NCI-H187 (cell line): ENCODE measurements around the gene ERP27.

Experiments
- DNase-seq, 2 experiments: peaks; one replicate each; lab custom pipeline; 2025; lab: John Stamatoyannopoulos, UW

Gene ERP27

DNA sequence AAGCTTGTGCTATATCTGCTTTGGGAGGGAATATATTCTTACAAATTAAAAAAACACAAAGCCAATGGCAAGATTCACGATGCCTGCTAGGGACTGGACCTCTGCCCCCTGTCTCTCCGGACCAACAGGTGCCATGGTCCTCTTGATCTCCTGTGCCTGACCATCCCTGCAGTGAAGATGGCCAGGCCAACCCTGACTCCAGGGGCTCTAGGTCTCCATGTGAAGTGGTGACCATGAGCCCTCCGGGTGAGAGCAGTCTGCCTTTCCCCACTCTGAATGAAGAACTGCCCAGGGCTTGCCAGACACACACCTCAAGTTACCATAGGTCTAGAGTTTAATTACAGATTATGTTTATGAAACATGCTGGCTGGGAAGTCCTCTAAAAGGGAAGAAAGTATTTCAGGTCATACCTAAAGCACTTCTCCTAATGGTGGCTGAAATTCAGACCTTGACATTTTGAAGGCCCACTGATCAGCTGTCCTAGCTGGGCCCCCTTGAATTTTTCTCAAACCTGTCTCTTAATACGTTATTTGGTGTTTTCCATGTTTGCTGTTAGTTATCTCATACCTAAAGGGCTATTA is 21.7 kb upstream of the ERP27 start:
- DNase-seq = no peak

GRCh38 chr12:14959463-14959862 is 21.1 kb upstream of the ERP27 start:
- no peak for DNase-seq

GRCh38 chr12:14959126-14959440 is 20.7 kb upstream of the ERP27 start:
- DNase-seq = no peak

DNA sequence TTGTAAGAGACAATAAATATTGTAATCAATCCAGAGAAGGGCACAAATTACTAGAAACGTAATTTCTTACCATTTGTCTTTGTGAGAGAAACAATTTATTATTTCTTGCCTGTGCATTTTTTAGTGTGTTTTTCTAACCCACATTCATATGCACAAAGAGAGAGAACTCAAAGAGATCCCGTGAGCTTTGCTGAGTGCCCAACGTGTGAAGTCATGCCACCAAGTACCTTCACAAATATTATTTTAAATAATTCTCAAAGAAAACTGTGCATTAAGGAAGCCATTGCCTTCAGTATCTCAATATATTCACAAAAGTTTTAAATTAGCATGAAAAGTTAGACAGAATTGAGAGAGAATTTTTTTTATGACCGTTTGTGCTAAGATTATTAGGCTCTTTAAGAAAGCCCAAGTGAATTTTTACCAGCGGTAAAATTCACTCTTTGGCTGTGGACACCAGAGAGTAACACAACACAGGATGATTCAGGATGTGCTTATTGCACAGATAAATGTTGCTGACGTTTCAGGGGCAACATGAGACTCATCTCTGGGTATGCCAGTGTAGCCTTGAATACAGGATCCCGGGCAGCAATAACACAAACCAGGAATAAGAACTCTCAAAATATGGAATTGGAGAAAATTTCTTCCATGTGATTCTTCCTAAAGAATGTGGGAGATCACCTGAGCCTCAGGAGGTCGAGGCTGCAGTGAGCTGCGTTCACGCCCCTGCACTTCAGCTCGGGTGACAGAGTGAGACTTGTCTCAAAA is 20.2 kb upstream of the ERP27 start:
- no peak for DNase-seq

DNA sequence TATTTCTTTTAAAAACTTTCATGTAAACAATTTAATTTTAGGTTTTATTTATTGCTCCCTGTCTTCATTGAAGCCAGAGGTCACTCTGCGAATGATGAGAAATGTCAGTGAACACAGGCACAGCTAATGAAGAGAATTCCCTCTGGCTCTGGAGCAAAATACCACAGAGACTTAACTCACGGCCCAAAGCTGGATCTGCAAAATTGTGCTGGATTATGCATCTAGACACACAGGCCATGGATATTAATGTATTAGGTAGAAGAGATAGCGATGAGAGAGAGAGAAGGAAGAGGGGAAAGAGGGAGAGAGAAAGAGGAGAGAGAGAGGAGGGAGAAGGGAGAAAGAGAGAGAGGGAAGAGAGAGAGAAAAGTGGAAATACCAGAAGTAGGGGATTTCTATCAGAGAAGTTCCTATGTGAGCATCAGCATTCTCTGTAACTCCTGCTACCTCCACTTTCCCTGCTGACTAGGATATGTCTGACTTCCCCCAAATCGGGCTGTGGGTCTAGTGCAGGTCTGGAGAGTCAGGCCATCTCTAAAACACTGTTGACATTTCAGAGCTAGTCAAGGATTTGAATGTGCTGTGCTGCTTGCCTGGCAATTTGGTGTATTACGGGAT is 19.3 kb upstream of the ERP27 start:
- DNase-seq = no peak

GRCh38 chr12:14956905-14957304 is 18.6 kb upstream of the ERP27 start:
- no peak for DNase-seq

GRCh38 chr12:14956024-14956891 is 17.9 kb upstream of the ERP27 start:
- no peak for DNase-seq

- no peak for DNase-seq
Observed at GRCh38 chr12:14954269-14954668, 15.9 kb upstream of the ERP27 start.

- DNase-seq = no peak
Observed at GRCh38 chr12:14953752-14954151, 15.4 kb upstream of the ERP27 start.

GRCh38 chr12:14952299-14952921 is 14.1 kb upstream of the ERP27 start:
- no peak for DNase-seq

DNA sequence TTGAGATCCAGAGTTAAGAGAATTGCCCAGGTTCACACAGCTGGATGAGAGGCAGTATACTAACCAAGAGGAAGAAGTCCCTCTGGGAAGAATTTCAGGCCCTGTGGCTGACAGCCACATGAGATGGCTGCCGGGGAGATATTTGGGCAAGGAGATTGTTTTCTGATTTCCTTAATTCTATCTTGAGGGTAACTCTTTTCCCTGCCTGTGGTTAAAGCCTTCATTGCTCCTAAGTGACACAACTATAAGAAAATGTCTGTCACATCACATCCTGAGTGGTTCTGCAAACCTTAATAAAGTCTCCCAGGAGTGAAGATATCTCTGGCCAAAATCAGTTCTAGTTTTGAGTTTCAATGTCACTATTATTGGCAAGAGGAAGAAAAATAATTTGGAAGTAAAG is 13.5 kb upstream of the ERP27 start:
- DNase-seq = no peak

- no peak for DNase-seq
Observed at GRCh38 chr12:14950982-14951746, 12.8 kb upstream of the ERP27 start.

DNA sequence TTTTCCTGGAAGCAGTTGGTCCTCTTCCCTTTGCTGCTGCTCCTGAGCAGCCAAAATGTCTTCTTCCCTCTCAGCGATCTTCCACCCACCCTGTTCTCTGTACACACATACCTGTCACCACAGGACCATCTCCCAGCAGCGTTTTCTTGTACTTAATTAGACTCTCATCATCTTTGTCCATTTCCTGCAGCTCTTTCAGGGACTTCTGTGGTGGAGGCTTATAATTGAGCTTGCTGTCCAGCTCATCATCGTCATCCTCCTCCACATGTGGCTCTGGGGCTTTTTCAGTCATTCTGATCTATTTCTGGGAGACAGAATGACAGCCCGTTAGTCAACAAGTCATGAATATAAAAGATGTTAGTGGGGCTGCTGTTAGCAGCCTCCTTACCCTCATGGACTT is 12.1 kb upstream of the ERP27 start:
- no peak for DNase-seq

DNA sequence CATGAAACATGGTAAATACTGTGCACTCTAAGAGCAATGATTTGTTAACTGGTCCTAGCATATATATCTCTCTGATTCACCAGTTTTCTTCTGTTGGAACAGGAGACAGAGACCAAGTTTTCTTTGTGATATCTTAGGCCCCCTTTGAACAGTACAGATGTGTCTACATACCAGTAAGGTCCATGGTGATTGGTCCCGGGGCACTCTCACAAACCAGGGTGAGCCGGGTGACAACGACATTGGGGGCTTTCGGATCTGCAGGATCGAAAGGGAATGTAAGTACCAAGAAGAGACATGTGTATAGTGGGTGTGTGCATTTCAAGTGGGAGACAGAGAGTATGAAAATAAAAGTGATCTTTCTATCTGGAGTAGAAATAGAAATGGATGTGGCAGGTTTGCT is 11.3 kb upstream of the ERP27 start:
- DNase-seq = no peak

GRCh38 chr12:14948672-14949071 is 10.3 kb upstream of the ERP27 start:
- DNase-seq = no peak

DNA sequence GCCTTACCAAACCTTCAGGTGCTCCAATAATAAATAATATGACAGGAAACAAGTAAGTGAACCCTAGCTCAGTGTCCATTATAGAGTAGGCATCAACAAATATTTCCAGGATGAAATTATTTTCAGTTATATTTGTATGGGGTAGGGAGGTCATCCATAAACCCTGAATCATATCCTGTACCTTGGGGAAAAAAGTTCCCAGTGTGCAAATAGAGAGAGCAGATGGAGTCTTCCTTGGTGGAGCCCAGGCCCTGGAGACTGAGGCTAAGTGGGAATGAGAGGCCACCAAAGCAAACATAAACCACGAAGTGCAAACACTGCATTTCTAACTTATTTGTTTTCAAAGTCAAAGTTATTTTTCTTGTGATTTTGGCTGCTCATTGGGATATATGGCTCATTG is 8.5 kb upstream of the ERP27 start:
- no peak for DNase-seq

DNA sequence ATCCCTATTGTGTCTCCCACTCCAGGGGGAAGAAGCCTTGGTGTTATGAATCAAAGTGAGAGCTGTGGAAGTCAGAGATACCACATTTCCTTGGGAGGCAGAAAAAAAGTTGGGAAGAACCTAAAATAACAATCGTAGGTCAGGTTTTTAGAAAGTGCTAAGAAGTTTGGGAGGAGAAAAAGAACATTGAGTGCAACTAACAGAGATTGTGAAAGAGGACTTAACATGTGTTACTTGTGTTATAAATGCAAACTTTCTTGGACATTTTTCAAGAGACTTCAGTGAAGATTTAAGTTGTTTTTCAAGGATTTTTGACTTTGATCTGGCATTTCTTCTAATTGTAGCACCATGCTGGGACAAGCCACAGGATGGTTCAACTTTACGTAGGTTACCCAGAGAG is 7.8 kb upstream of the ERP27 start:
- no peak for DNase-seq

DNA sequence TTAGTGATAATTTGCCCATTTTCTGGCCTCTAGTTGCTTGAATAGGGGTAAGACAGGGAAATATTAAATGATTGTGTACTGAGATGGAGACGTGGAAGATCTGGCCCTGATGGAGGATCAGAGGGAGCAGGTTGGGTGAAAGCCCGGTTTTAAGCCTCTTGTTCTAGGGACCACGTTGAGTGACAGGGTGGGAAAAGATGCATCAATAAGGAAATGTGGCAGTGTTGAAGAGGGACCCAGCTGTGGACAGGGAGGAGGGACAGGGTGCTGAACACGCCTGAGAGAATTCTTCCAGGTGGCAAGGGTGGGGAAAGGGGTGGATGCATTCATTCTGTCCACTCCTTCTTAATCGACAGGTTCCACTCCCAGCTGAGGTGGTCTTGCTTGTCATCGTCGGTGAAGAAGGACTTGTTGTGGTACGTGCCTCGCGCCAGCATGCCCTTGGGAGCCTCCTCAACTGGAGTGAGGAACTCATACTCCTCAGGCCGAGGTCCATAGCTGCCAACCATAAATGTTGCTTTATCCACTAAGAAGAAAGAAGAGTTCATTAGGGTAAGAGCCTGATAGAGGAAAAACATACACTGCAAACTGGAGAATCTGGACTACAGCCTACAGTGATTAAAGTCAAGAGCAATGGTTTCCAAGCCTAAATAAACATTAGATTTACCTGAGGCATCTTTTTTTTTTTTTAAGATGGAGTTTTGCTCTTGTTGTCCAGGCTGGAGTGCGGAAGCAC is 4.0 kb upstream of the ERP27 start:
- DNase-seq = no peak

DNA sequence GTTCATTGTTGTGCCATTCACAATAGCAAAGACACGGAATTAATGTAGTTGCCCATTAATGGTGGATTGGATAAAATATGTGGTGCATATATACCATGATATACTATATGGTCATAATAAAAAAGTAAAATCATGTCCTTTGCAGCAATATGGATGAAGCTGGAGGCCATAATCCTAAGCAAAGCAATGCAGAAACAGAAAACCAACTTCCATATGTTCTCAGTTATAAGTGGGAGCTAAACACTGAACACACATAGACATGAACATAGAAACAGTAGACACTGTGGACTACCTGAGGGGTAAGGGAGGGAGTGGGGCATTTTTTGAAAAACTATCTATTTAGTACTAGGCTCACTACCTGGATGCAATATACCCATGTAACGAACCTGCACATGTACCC is 3.0 kb upstream of the ERP27 start:
- DNase-seq = no peak

GRCh38 chr12:14937689-14938088 is 648 bp downstream of the ERP27 start:
- DNase-seq = no peak

GRCh38 chr12:14937014-14937413 is 1.3 kb downstream of the ERP27 start:
- no peak for DNase-seq
